Measurements from ENCODE around the gene ADGRG3.

DNA sequence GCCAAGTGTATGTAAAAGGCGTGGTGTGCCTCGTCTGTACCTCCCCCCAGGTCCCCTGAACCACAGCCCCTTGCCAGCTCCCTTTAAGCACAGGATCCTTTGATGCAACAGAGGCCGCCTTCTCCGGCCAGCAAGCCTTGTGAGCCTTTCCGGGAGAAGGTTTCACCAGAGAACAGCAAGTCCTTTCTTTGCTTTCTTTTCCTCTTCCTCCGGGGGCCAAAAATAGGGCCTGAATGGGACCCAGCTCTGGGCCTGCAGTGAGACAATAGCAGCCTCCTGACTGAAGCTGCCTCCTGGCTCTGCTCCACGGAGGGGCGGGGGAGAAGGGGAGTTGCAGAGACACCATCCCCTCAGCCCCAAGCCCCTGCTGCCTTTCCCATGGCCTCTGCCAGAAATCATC lies 30.7 kb upstream of the ADGRG3 start:
- TF ChIP-seq, protein P1, sequence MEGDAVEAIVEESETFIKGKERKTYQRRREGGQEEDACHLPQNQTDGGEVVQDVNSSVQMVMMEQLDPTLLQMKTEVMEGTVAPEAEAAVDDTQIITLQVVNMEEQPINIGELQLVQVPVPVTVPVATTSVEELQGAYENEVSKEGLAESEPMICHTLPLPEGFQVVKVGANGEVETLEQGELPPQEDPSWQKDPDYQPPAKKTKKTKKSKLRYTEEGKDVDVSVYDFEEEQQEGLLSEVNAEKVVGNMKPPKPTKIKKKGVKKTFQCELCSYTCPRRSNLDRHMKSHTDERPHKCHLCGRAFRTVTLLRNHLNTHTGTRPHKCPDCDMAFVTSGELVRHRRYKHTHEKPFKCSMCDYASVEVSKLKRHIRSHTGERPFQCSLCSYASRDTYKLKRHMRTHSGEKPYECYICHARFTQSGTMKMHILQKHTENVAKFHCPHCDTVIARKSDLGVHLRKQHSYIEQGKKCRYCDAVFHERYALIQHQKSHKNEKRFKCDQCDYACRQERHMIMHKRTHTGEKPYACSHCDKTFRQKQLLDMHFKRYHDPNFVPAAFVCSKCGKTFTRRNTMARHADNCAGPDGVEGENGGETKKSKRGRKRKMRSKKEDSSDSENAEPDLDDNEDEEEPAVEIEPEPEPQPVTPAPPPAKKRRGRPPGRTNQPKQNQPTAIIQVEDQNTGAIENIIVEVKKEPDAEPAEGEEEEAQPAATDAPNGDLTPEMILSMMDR (IDR thresholded peaks at IDR 0.05; ENCODE audit: borderline replicate concordance, extremely low read depth, low read length, poor library complexity, severe bottlenecking), result no peak
- no peak for TF ChIP-seq EZH2 (IDR thresholded peaks at IDR 0.05; ENCODE audit: borderline replicate concordance, low read depth, low read length, severe bottlenecking)
